Measurements from ENCODE around the gene SFI1.

SFI1 gene

DNA sequence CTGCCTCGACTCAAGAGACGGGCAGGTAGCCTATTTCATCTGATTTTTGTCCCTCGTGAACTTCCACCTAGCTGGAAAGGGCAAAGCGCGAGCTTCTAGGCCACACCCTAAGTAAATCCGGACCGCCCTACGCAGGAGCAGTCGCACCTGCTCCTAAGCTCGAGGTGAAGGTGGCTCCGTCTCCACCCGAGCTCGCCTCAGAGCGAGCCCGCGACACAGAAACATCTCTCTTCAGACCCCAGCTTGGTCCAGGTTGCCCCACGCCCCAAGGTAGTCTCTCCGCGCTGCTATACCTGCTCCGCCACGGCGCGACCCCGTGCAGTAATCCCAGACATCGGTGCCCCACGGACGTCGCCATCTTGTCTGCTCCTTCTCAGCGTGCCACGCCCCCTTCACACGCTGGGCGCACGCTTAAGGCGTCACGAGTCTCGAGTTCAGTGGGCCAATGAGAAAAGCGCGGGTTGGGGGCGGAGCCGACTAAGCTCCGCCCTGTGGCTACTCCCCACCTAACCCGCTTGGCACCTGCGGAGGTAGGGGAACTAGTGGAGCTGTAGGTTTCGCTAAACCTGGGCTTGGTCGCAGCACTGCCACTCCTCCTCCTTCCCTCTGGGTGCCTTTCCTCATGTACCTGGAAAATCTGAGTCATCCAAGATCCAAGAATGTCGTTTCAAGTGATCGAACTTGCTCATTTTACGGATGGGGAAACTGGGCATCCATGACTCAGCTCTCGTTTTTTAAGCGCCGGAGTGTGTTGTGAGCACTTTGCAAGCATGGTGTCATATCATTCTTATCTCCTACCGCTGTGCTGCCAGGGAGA, 165.7 kb downstream of the SFI1 start, which contains the start of gene PISD (continued):
- TF ChIP-seq ZNF510 (tag by site-specific recombination; IDR thresholded peaks at IDR 0.05; ENCODE audit: insufficient replicate concordance) (no peak), ZNF830 (tag by site-specific recombination; IDR thresholded peaks at IDR 0.05; ENCODE audit: low read depth) (no peak), HOXC10 (CRISPR knock-in tag; IDR thresholded peaks at IDR 0.05) (no peak), RBAK (tag by site-specific recombination; IDR thresholded peaks at IDR 0.05) (no peak), ZNF274 (IDR thresholded peaks at IDR 0.05; ENCODE audit: low read length) (no peak), ZNF274 (tag by site-specific recombination; IDR thresholded peaks at IDR 0.05; ENCODE audit: borderline replicate concordance) (no peak), ZXDB (tag by site-specific recombination; IDR thresholded peaks at IDR 0.05) (peak; percentile 93), ZNF302 (tag by site-specific recombination; IDR thresholded peaks at IDR 0.05; ENCODE audit: low read depth) (no peak), ZNF473 (tag by site-specific recombination; IDR thresholded peaks at IDR 0.05) (no peak), ZFP37 (tag by site-specific recombination; IDR thresholded peaks at IDR 0.05) (0 out of 2 replicates have a peak, but pooled peaks have one; percentile 32), ZNF223 (tag by site-specific recombination; IDR thresholded peaks at IDR 0.05) (no peak), KLF10 (tag by site-specific recombination; IDR thresholded peaks at IDR 0.05) (peak; percentile 95), ZNF423 (tag by site-specific recombination; IDR thresholded peaks at IDR 0.05) (no peak), HOXA7 (CRISPR knock-in tag; IDR thresholded peaks at IDR 0.05; ENCODE audit: borderline replicate concordance) (no peak), IKZF3 (tag by site-specific recombination; IDR thresholded peaks at IDR 0.05) (no peak), ZBTB20 (tag by site-specific recombination; IDR thresholded peaks at IDR 0.05) (peak; percentile 29; the same call in 1 of the 2 replicates), SCRT1 (tag by site-specific recombination; IDR thresholded peaks at IDR 0.05; ENCODE audit: borderline replicate concordance) (peak; percentile 26; the same call in 1 of the 2 replicates), YY2 (tag by site-specific recombination; IDR thresholded peaks at IDR 0.05) (peak; percentile 99)
- TF ChIP-seq, protein P1, sequence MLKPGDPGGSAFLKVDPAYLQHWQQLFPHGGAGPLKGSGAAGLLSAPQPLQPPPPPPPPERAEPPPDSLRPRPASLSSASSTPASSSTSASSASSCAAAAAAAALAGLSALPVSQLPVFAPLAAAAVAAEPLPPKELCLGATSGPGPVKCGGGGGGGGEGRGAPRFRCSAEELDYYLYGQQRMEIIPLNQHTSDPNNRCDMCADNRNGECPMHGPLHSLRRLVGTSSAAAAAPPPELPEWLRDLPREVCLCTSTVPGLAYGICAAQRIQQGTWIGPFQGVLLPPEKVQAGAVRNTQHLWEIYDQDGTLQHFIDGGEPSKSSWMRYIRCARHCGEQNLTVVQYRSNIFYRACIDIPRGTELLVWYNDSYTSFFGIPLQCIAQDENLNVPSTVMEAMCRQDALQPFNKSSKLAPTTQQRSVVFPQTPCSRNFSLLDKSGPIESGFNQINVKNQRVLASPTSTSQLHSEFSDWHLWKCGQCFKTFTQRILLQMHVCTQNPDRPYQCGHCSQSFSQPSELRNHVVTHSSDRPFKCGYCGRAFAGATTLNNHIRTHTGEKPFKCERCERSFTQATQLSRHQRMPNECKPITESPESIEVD (tag by site-specific recombination; IDR thresholded peaks at IDR 0.05), result no peak
- TF ChIP-seq, protein P2, sequence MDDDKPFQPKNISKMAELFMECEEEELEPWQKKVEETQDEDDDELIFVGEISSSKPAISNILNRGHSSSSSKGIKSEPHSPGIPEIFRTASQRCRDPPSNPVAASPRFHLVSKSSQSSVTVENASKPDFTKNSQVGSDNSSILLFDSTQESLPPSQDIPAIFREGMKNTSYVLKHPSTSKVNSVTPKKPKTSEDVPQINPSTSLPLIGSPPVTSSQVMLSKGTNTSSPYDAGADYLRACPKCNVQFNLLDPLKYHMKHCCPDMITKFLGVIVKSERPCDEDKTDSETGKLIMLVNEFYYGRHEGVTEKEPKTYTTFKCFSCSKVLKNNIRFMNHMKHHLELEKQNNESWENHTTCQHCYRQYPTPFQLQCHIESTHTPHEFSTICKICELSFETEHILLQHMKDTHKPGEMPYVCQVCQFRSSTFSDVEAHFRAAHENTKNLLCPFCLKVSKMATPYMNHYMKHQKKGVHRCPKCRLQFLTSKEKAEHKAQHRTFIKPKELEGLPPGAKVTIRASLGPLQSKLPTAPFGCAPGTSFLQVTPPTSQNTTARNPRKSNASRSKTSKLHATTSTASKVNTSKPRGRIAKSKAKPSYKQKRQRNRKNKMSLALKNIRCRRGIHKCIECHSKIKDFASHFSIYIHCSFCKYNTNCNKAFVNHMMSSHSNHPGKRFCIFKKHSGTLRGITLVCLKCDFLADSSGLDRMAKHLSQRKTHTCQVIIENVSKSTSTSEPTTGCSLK (tag by site-specific recombination; IDR thresholded peaks at IDR 0.05), result no peak
- TF ChIP-seq, protein P3, sequence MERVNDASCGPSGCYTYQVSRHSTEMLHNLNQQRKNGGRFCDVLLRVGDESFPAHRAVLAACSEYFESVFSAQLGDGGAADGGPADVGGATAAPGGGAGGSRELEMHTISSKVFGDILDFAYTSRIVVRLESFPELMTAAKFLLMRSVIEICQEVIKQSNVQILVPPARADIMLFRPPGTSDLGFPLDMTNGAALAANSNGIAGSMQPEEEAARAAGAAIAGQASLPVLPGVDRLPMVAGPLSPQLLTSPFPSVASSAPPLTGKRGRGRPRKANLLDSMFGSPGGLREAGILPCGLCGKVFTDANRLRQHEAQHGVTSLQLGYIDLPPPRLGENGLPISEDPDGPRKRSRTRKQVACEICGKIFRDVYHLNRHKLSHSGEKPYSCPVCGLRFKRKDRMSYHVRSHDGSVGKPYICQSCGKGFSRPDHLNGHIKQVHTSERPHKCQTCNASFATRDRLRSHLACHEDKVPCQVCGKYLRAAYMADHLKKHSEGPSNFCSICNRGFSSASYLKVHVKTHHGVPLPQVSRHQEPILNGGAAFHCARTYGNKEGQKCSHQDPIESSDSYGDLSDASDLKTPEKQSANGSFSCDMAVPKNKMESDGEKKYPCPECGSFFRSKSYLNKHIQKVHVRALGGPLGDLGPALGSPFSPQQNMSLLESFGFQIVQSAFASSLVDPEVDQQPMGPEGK (tag by site-specific recombination; IDR thresholded peaks at IDR 0.05), result peak; percentile 62; the same call in 1 of the 2 replicates
- TF ChIP-seq, protein P4, sequence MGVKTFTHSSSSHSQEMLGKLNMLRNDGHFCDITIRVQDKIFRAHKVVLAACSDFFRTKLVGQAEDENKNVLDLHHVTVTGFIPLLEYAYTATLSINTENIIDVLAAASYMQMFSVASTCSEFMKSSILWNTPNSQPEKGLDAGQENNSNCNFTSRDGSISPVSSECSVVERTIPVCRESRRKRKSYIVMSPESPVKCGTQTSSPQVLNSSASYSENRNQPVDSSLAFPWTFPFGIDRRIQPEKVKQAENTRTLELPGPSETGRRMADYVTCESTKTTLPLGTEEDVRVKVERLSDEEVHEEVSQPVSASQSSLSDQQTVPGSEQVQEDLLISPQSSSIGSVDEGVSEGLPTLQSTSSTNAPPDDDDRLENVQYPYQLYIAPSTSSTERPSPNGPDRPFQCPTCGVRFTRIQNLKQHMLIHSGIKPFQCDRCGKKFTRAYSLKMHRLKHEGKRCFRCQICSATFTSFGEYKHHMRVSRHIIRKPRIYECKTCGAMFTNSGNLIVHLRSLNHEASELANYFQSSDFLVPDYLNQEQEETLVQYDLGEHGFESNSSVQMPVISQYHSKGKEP (tag by site-specific recombination; IDR thresholded peaks at IDR 0.05), result no peak
- TF ChIP-seq, protein P5, sequence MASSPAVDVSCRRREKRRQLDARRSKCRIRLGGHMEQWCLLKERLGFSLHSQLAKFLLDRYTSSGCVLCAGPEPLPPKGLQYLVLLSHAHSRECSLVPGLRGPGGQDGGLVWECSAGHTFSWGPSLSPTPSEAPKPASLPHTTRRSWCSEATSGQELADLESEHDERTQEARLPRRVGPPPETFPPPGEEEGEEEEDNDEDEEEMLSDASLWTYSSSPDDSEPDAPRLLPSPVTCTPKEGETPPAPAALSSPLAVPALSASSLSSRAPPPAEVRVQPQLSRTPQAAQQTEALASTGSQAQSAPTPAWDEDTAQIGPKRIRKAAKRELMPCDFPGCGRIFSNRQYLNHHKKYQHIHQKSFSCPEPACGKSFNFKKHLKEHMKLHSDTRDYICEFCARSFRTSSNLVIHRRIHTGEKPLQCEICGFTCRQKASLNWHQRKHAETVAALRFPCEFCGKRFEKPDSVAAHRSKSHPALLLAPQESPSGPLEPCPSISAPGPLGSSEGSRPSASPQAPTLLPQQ (tag by site-specific recombination; IDR thresholded peaks at IDR 0.05), result 0 out of 2 replicates have a peak, but pooled peaks have one; percentile 38
- TF ChIP-seq, protein P6, sequence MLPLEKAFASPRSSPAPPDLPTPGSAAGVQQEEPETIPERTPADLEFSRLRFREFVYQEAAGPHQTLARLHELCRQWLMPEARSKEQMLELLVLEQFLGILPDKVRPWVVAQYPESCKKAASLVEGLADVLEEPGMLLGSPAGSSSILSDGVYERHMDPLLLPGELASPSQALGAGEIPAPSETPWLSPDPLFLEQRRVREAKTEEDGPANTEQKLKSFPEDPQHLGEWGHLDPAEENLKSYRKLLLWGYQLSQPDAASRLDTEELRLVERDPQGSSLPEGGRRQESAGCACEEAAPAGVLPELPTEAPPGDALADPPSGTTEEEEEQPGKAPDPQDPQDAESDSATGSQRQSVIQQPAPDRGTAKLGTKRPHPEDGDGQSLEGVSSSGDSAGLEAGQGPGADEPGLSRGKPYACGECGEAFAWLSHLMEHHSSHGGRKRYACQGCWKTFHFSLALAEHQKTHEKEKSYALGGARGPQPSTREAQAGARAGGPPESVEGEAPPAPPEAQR (tag by site-specific recombination; IDR thresholded peaks at IDR 0.05), result no peak
- TF ChIP-seq, protein P7, sequence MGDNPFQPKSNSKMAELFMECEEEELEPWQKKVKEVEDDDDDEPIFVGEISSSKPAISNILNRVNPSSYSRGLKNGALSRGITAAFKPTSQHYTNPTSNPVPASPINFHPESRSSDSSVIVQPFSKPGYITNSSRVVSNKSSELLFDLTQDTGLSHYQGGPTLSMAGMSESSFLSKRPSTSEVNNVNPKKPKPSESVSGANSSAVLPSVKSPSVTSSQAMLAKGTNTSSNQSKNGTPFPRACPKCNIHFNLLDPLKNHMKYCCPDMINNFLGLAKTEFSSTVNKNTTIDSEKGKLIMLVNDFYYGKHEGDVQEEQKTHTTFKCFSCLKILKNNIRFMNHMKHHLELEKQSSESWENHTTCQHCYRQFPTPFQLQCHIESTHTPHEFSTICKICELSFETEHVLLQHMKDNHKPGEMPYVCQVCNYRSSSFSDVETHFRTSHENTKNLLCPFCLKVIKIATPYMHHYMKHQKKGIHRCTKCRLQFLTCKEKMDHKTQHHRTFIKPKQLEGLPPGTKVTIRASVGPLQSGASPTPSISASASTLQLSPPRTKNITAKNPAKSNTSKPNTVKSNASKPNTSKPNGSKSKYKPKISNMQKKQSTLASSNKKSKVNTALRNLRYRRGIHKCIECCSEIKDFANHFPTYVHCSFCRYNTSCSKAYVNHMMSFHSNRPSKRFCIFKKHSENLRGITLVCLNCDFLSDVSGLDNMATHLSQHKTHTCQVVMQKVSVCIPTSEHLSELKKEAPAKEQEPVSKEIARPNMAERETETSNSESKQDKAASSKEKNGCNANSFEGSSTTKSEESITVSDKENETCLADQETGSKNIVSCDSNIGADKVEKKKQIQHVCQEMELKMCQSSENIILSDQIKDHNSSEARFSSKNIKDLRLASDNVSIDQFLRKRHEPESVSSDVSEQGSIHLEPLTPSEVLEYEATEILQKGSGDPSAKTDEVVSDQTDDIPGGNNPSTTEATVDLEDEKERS (tag by site-specific recombination; IDR thresholded peaks at IDR 0.05), result no peak
